ENCODE data around the gene SSC4D. TPM values are rescaled to one million over a fixed set of nuclear protein-coding genes. Genes with fewer than 3 reads are reported as not detected.
"Not testable (repeated sequence)": the region's sequence is repeated elsewhere in the genome, so short reads cannot be mapped to it uniquely, and the experiment has no call there.

The SSC4D gene
- total and polyA plus RNA-seq, 9 of the 15 experiments (the other 6 are each of a cell fraction or from before 2014, with no cell fraction given) = 0.06 to 1.1 (median 0.85) TPM; not detected in 1

GRCh38 chr7:76442664-76443446, 33.4 kb upstream of the SSC4D start:
- 0 out of 4 replicates have a peak, but pooled peaks of 1 of the 2 experiments have one; percentile 2 for TF ChIP-seq RAD21 (CRISPR knock-in tag; conservative IDR thresholded peaks at IDR 0.05 in 1 of 2, IDR thresholded peaks at IDR 0.05 in 1 of 2)
- H3K4me1 ChIP-seq (replicated peaks in 1 of 2; ENCODE audit: control insufficient read depth in 2 of 2, insufficient read depth in 2 of 2, low read length in 2 of 2); H3K27ac ChIP-seq (ENCODE audit: extremely low read depth, low read depth, low read length); H3K9me3 ChIP-seq (replicated peaks; ENCODE audit: control insufficient read depth, insufficient read depth, low read depth, low read length); H3K4me2 ChIP-seq (ENCODE audit: insufficient read depth, low read length); POLR2A ChIA-PET; H3K27me3 ChIP-seq (ENCODE audit: control insufficient read depth in 2 of 2, insufficient read depth in 2 of 2, low read length in 2 of 2); CTCF ChIA-PET (ENCODE audit: low intra/inter-chr PET ratio); H2AFZ ChIP-seq (ENCODE audit: low read depth, low read length); H3K9ac ChIP-seq (ENCODE audit: insufficient read depth in 1 of 2, low read depth in 2 of 2, low read length in 2 of 2); DNase-seq (ENCODE audit: extremely low read depth in 1 of 4, low spot score in 3 of 4); intact Hi-C loops (cut with micrococcal nuclease); H4K20me1 ChIP-seq (replicated peaks; ENCODE audit: control insufficient read depth, insufficient read depth, low read length); FAIRE-seq; in situ Hi-C loops (cut with MboI); BruUV-seq (replicated peaks); H3K9me1 ChIP-seq (ENCODE audit: control insufficient read depth, insufficient read depth, low read length); H3K4me3 ChIP-seq; ATAC-seq; H3K36me3 ChIP-seq (ENCODE audit: control insufficient read depth, insufficient read depth, low read length); H3K79me2 ChIP-seq (ENCODE audit: control insufficient read depth, insufficient read depth, low read length): not testable (repeated sequence)
- 50% methylated on average over 2 of the region's 5 CpGs for WGBS (ENCODE audit: insufficient coverage, low coverage, missing lambda C conversion rate)

- peak; percentile 98 for FAIRE-seq
- peak; percentile 90 for ATAC-seq
- WGBS (ENCODE audit: insufficient coverage, low coverage, missing lambda C conversion rate) = 43% methylated on average over 2 of the region's 10 CpGs
- H3K36me3 ChIP-seq (ENCODE audit: control insufficient read depth, insufficient read depth, low read length); H2AFZ ChIP-seq (ENCODE audit: low read depth, low read length); CTCF ChIA-PET (ENCODE audit: low intra/inter-chr PET ratio); H3K9ac ChIP-seq (ENCODE audit: insufficient read depth in 1 of 2, low read depth in 2 of 2, low read length in 2 of 2); H3K79me2 ChIP-seq (ENCODE audit: control insufficient read depth, insufficient read depth, low read length); H3K4me2 ChIP-seq (ENCODE audit: insufficient read depth, low read length); H3K4me1 ChIP-seq (replicated peaks in 1 of 2; ENCODE audit: control insufficient read depth in 2 of 2, insufficient read depth in 2 of 2, low read length in 2 of 2); BruUV-seq (replicated peaks); H3K4me3 ChIP-seq; POLR2A ChIA-PET; H3K27ac ChIP-seq (ENCODE audit: extremely low read depth, low read depth, low read length); H3K9me1 ChIP-seq (ENCODE audit: control insufficient read depth, insufficient read depth, low read length); H4K20me1 ChIP-seq (replicated peaks; ENCODE audit: control insufficient read depth, insufficient read depth, low read length); H3K27me3 ChIP-seq (ENCODE audit: control insufficient read depth in 2 of 2, insufficient read depth in 2 of 2, low read length in 2 of 2); DNase-seq (ENCODE audit: extremely low read depth in 1 of 4, low spot score in 3 of 4); intact Hi-C loops (cut with micrococcal nuclease); H3K9me3 ChIP-seq (replicated peaks; ENCODE audit: control insufficient read depth, insufficient read depth, low read depth, low read length); in situ Hi-C loops (cut with MboI): not testable (repeated sequence)
Observed at GRCh38 chr7:76441792-76442191, 32.3 kb upstream of the SSC4D start.

GRCh38 chr7:76440404-76440803, 30.9 kb upstream of the SSC4D start:
- H3K4me2 ChIP-seq (ENCODE audit: insufficient read depth, low read length); H3K79me2 ChIP-seq (ENCODE audit: control insufficient read depth, insufficient read depth, low read length); FAIRE-seq; H3K9ac ChIP-seq (ENCODE audit: insufficient read depth in 1 of 2, low read depth in 2 of 2, low read length in 2 of 2); POLR2A ChIA-PET; H2AFZ ChIP-seq (ENCODE audit: low read depth, low read length); BruUV-seq (replicated peaks); DNase-seq (ENCODE audit: extremely low read depth in 1 of 4, low spot score in 3 of 4); H3K4me1 ChIP-seq (replicated peaks in 1 of 2; ENCODE audit: control insufficient read depth in 2 of 2, insufficient read depth in 2 of 2, low read length in 2 of 2); intact Hi-C loops (cut with micrococcal nuclease); H3K9me3 ChIP-seq (replicated peaks; ENCODE audit: control insufficient read depth, insufficient read depth, low read depth, low read length); CTCF ChIA-PET (ENCODE audit: low intra/inter-chr PET ratio); H3K9me1 ChIP-seq (ENCODE audit: control insufficient read depth, insufficient read depth, low read length); H3K36me3 ChIP-seq (ENCODE audit: control insufficient read depth, insufficient read depth, low read length); in situ Hi-C loops (cut with MboI); H3K27ac ChIP-seq (ENCODE audit: extremely low read depth, low read depth, low read length); H3K27me3 ChIP-seq (ENCODE audit: control insufficient read depth in 2 of 2, insufficient read depth in 2 of 2, low read length in 2 of 2); H4K20me1 ChIP-seq (replicated peaks; ENCODE audit: control insufficient read depth, insufficient read depth, low read length); ATAC-seq; H3K4me3 ChIP-seq: not testable (repeated sequence)
- WGBS (ENCODE audit: insufficient coverage, low coverage, missing lambda C conversion rate) = 66% methylated on average over 3 of the region's 4 CpGs

Data from K562 (cell line).